Natural killer cell (primary cell): Measurements from ENCODE around the gene ATG3. TPM values are rescaled to one million over a fixed set of nuclear protein-coding genes. Genes with fewer than 3 reads are reported as not detected.
A peak's percentile ranks its signal among the peaks of the same experiment; 100 is the strongest.
"Not testable (repeated sequence)": the region's sequence is repeated elsewhere in the genome, so short reads cannot be mapped to it uniquely, and the experiment has no call there.

Source experiments
- ATAC-seq, 3 donors: fragments of 150-1000 bp in 2 of 3; fragments of 200-7000 bp in 1 of 3; cut with Tn5 transposase; 1 replicate in 1 of 3; 2 replicates in 2 of 3; pipeline ENCODE4 v1.10.0; 2021; ENCODE audit warnings: mild to moderate bottlenecking in 2 of 3, moderate library complexity in 2 of 3
- DNase-seq, 2 donors: peaks; one replicate each; pipeline versions ENCODE4 v3.0.0 to v3.0.0-alpha.2; 2013 to 2021; ENCODE audit warnings: mixed read lengths in 1 of 2
- H3K27ac ChIP-seq: one replicate; pipeline ENCODE4 v1.5.1; 2013; ENCODE audit warnings: mild to moderate bottlenecking, low read length
- H3K27me3 ChIP-seq: one replicate; pipeline ENCODE4 v1.6.1; 2013; ENCODE audit warnings: low read length; ENCODE audit not compliant: control insufficient read depth, insufficient read depth
- H3K36me3 ChIP-seq: one replicate; pipeline ENCODE4 v1.6.1; 2013; ENCODE audit warnings: low read length; ENCODE audit not compliant: control insufficient read depth, insufficient read depth
- H3K4me1 ChIP-seq: one replicate; pipeline ENCODE4 v1.6.1; 2013; ENCODE audit warnings: low read length; ENCODE audit not compliant: control insufficient read depth, insufficient read depth
- H3K4me3 ChIP-seq: one replicate; pipeline ENCODE4 v1.5.1; 2013; ENCODE audit warnings: low read length
- H3K9me3 ChIP-seq: one replicate; pipeline ENCODE4 v1.6.1; 2013; ENCODE audit warnings: low read length; ENCODE audit not compliant: control insufficient read depth, insufficient read depth
- H3K27ac Mint-ChIP-seq, 2 donors: one replicate each; pipeline ENCODE4 v1.8.0; 2022; ENCODE audit warnings: mild to moderate bottlenecking in 2 of 2, mixed read lengths in 2 of 2, moderate library complexity in 1 of 2
- H3K27me3 Mint-ChIP-seq, 2 donors: one replicate each; pipeline ENCODE4 v1.8.0; 2022; ENCODE audit warnings: low read depth in 2 of 2, mixed read lengths in 2 of 2
- H3K36me3 Mint-ChIP-seq: one replicate; pipeline ENCODE4 v1.8.0; 2022; ENCODE audit warnings: mixed read lengths
- H3K4me1 Mint-ChIP-seq, 2 donors: one replicate each; pipeline ENCODE4 v1.8.0; 2022; ENCODE audit warnings: mixed read lengths in 2 of 2
- H3K4me3 Mint-ChIP-seq: one replicate; pipeline ENCODE4 v1.8.0; 2022; ENCODE audit warnings: mild to moderate bottlenecking, moderate library complexity, mixed read lengths
- H3K9me3 Mint-ChIP-seq, 2 donors: one replicate each; pipeline ENCODE4 v1.8.0; 2022; ENCODE audit warnings: mixed read lengths in 2 of 2
- CTCF ChIP-seq: fragments of 200-600 bp; IDR thresholded peaks from one replicate; pipeline ENCODE4 v1.8.0; 2022; ENCODE audit warnings: antibody characterized with exemption
- WGBS: methylation state at CpG from one replicate; pipeline ENCODE4 v1.1.7; 2013; ENCODE audit warnings: missing lambda C conversion rate; ENCODE audit not compliant: insufficient coverage; 5-methylcytosine and 5-hydroxymethylcytosine counted together
- intact Hi-C: fragments of 100-400 bp; cut with micrococcal nuclease; formaldehyde crosslinking; loops from one replicate; pipeline ENCODE4 v1.14.2; 2022
- total RNA-seq, 4 donors: library from RNA; stranded (reverse); fragments of 120-200 nt in 1 of 4; gene quantifications; one replicate each; pipeline versions ENCODE4 v1.2.3 to v1.2.4, GENCODE V29; 2013 to 2022

Gene ATG3
- total RNA-seq, 3 donors from 2014 or later (not counting 1 experiment from before 2014, with no cell fraction given): 49.4 to 53.6 (median 52.0) TPM

GRCh38 chr3:112519424-112520001, 42.2 kb downstream of the ATG3 start:
- no peaks in the 10 kb centered on the region for H3K27me3 Mint-ChIP-seq
- H3K4me3 Mint-ChIP-seq: no peak overlapping the region
- intact Hi-C loops: loop anchor here (1.0 kb wide), 3 partner anchors 192 to 407 kb away; no protein-coding TSS in a partner anchor
- no peak overlapping the region for H3K27ac ChIP-seq
- H3K9me3 ChIP-seq: no peaks in the 10 kb centered on the region
- DNase-seq: peak in 1 of 2 donors; percentile 80
- peak; percentile 72 to 85 (median 75) for ATAC-seq
- peak; percentile 76 for TF ChIP-seq CTCF
- peaks cover 0 to 18% of the 10 kb centered on the region in 2 donors for H3K4me1 Mint-ChIP-seq
- H3K36me3 ChIP-seq: no peaks in the 10 kb centered on the region
- no peak overlapping the region for H3K4me3 ChIP-seq
- no peaks in the 10 kb centered on the region for H3K27me3 ChIP-seq
- 100% methylated on average over 1 of the region's 2 CpGs for WGBS
- no peak overlapping the region for H3K27ac Mint-ChIP-seq
- H3K4me1 ChIP-seq: peaks cover 2% of the 10 kb centered on the region
- H3K9me3 Mint-ChIP-seq: no peaks in the 10 kb centered on the region
- H3K36me3 Mint-ChIP-seq: peaks cover 8% of the 10 kb centered on the region

- H3K27me3 ChIP-seq: not testable (repeated sequence)
Observed at GRCh38 chr3:112518970-112519369, 42.8 kb downstream of the ATG3 start.

GRCh38 chr3:112514527-112515128, 47.1 kb downstream of the ATG3 start:
- Mint-ChIP-seq H3K36me3 (no peaks in the 10 kb centered on the region), H3K9me3 (no peaks in the 10 kb centered on the region), H3K4me1 (peaks cover 0 to 17% of the 10 kb centered on the region in 2 donors), H3K27me3 (no peaks in the 10 kb centered on the region), H3K4me3 (no peak overlapping the region), H3K27ac (no peak overlapping the region)
- no peak for TF ChIP-seq CTCF
- H3K27me3 ChIP-seq: no peaks in the 10 kb centered on the region
- 60% methylated on average over 1 of the region's 2 CpGs for WGBS
- no peak overlapping the region for H3K4me3 ChIP-seq
- H3K27ac ChIP-seq: no peak overlapping the region
- H3K9me3 ChIP-seq: no peaks in the 10 kb centered on the region
- H3K4me1 ChIP-seq: peaks cover 2% of the 10 kb centered on the region
- ATAC-seq (peak; percentile 60 to 68 (median 62)), DNase-seq (no peak)
- intact Hi-C loops: no loop called here
- no peaks in the 10 kb centered on the region for H3K36me3 ChIP-seq

More at GRCh38 chr3:112518970-112519369, 42.8 kb downstream of the ATG3 start:
- not testable (repeated sequence) for H3K4me3 Mint-ChIP-seq, H3K27me3 Mint-ChIP-seq, H3K9me3 Mint-ChIP-seq, H3K4me3 ChIP-seq, H3K27ac ChIP-seq, H3K27ac Mint-ChIP-seq, H3K4me1 ChIP-seq, H3K9me3 ChIP-seq, H3K36me3 Mint-ChIP-seq, H3K36me3 ChIP-seq
- ATAC-seq (peak in 2 of 3 donors; percentile 10 to 38), DNase-seq (peak in 1 of 2 donors; percentile 26)
- intact Hi-C loops: loop anchor here (1.0 kb wide), 3 partner anchors 192 to 407 kb away; no protein-coding TSS in a partner anchor
- H3K4me1 Mint-ChIP-seq: peaks cover 0 to 18% of the 10 kb centered on the region in 2 donors
- WGBS: 33% methylated on average over 1 of the region's 3 CpGs

DNA sequence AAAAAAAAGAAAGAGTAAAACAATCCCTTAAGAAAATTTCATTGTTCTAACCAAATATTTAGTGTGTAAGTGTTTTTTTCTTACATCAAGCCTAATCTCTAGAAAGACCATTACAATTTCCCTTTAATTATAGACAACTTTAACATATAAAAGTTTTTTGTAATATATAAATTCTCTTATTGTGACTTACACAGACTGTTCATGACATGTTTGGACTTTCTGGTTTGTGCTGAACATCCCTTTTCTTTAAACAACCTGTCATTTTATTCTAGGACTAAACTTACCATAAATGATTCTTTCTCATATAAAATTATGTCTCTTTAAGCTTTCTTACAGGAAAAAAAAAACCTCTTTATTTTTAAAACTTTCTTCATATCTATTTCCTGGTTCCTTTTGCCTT, 49.4 kb downstream of the ATG3 start:
- Mint-ChIP-seq H3K4me1 (peaks cover 0 to 2% of the 10 kb centered on the region in 2 donors), H3K4me3 (no peak overlapping the region)
- no peak overlapping the region for H3K4me3 ChIP-seq

More for the DNA sequence above, 49.4 kb downstream of the ATG3 start:
- no peaks in the 10 kb centered on the region for H3K4me1 ChIP-seq
- no peaks in the 10 kb centered on the region for H3K36me3 Mint-ChIP-seq
- no peaks in the 10 kb centered on the region for H3K36me3 ChIP-seq
- DNase-seq (no peak), ATAC-seq (no peak)
- no peaks in the 10 kb centered on the region for H3K27me3 Mint-ChIP-seq
- no peaks in the 10 kb centered on the region for H3K27me3 ChIP-seq
- no peak for TF ChIP-seq CTCF
- no peak overlapping the region for H3K27ac ChIP-seq
- no peak overlapping the region for H3K27ac Mint-ChIP-seq
- H3K9me3 Mint-ChIP-seq: no peaks in the 10 kb centered on the region
- intact Hi-C loops: no loop called here
- no peaks in the 10 kb centered on the region for H3K9me3 ChIP-seq
